ENCODE results near the gene SDK1.

SDK1 gene

DNA sequence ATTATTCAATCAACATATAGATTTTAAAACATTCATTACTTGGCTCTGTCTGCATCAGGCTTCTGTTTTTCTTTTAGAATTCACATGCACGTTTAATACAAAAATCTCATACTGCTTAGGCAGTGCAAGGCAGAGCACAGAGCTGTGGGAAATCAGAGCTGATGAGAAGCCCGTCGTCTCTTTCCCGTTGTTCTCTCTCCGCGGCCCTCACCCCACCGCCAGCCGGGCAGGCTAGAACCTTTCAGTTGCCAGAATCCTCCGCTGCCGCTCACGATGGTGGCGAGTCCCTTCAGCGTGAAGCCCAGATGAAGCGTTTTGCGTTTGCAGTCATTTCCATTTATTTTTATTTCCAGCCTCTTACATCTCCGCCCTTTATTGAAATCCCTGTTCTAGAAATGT is 648.2 kb downstream of the SDK1 start:
- no peak for DNase-seq (ENCODE audit: low read depth)
- no peak for TF ChIP-seq CTCF (IDR thresholded peaks at IDR 0.05; ENCODE audit: control insufficient read depth, extremely low read depth, insufficient read depth)

DNA sequence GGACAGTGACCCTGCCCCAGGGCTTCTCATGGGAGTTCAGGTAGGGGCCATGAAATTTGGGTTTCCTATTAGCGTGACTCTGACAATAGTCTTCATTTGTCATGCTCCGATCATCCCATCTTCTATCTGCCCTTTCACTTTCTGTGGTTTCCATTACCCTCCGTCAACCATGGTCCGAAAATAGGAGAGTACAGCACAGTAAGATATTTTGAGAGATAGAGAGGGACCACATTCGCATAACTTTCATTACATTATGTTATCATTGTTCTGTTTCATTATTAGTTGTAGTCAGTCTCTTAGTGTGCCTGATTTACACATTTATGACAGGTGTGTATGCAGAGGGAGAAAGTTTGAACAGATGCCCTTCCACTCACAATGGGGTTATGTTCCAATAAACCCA is 649.2 kb downstream of the SDK1 start:
- TF ChIP-seq CTCF (IDR thresholded peaks at IDR 0.05; ENCODE audit: control insufficient read depth, extremely low read depth, insufficient read depth): no peak
- H3K4me3 ChIP-seq (ENCODE audit: low read depth, low read length): no peak overlapping the region
- no peak for DNase-seq (ENCODE audit: low read depth)

More for the DNA sequence above, 648.2 kb downstream of the SDK1 start:
- H3K4me3 ChIP-seq (ENCODE audit: low read depth, low read length): no peak overlapping the region

GRCh38 chr7:3951316-3952055 is 650.4 kb downstream of the SDK1 start:
- no peak for TF ChIP-seq CTCF (IDR thresholded peaks at IDR 0.05; ENCODE audit: control insufficient read depth, extremely low read depth, insufficient read depth)
- H3K4me3 ChIP-seq (ENCODE audit: low read depth, low read length): no peak overlapping the region
- no peak for DNase-seq (ENCODE audit: low read depth)

GRCh38 chr7:3953133-3953532 is 652.1 kb downstream of the SDK1 start:
- no peak for DNase-seq (ENCODE audit: low read depth)
- H3K4me3 ChIP-seq (ENCODE audit: low read depth, low read length): no peak overlapping the region
- no peak for TF ChIP-seq CTCF (IDR thresholded peaks at IDR 0.05; ENCODE audit: control insufficient read depth, extremely low read depth, insufficient read depth)

- no peak for DNase-seq (ENCODE audit: low read depth)
- no peak for TF ChIP-seq CTCF (IDR thresholded peaks at IDR 0.05; ENCODE audit: control insufficient read depth, extremely low read depth, insufficient read depth)
- no peak overlapping the region for H3K4me3 ChIP-seq (ENCODE audit: low read depth, low read length)
Observed at GRCh38 chr7:3953946-3954345, 652.9 kb downstream of the SDK1 start.

GRCh38 chr7:3955026-3955425 is 654.0 kb downstream of the SDK1 start:
- DNase-seq (ENCODE audit: low read depth): no peak
- H3K4me3 ChIP-seq (ENCODE audit: low read depth, low read length): no peak overlapping the region
- no peak for TF ChIP-seq CTCF (IDR thresholded peaks at IDR 0.05; ENCODE audit: control insufficient read depth, extremely low read depth, insufficient read depth)
